Activated naive CD4-positive, alpha-beta T cell treated with anti-CD3 and anti-CD28 coated beads, Interleukin-2, amount 50 U/mL, for 16 hours (primary cell): ENCODE data around the gene TM4SF20.

Experiments used
- DNase-seq: peaks from one replicate; pipeline ENCODE4 v3.0.0-alpha.2; 2020

The TM4SF20 gene

DNA sequence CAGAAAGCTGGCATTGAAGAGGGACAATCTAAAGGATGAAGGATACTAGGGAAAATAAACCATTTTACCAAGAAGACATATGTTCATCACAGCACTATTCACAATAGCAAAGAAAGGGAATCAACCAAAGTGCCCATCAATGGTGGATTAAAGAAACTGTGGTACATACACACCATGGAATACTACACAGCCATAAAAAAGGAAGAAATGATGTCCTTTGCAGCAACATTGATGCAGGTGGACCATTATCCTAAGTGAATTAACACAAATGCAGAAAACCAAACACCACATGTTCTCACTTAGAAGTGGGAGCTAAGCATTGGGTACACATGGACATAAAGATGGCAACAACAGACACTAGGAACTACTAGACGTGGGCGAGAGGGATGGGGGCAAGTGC, 61.3 kb downstream of the TM4SF20 start:
- DNase-seq, result no peak

GRCh38 chr2:227313310-227313709, 65.8 kb downstream of the TM4SF20 start:
- DNase-seq, result no peak

DNA sequence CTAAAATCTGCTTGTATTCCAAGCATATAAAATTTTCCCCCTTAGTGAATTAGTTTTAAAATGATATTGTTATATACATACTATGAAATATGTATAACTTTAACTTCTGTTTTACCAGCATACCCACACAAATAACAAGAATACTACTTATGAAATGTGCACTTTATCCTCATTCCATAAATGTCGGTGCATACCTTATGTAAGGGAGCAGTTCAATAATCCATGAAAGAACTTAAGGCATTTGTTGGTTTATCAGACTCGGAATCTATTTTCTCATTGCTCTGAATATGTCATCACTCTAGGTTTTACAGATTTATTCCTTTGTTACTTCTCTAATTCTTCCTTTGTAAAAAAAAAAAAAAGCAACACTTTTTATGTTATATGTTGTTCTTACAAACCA, 66.5 kb downstream of the TM4SF20 start:
- DNase-seq, result no peak
